ENCODE results near the gene CACNA1A.
"Not testable (repeated sequence)": the region's sequence is repeated elsewhere in the genome, so short reads cannot be mapped to it uniquely, and the experiment has no call there.

Gene CACNA1A

GRCh38 chr19:13267131-13267530, 239.1 kb downstream of the CACNA1A start:
- Mint-ChIP-seq H3K4me1 (peaks cover 3 to 6% of the 10 kb centered on the region in 2 donors), H3K36me3 (no peaks in the 10 kb centered on the region), H3K9me3 (no peaks in the 10 kb centered on the region), H3K27me3 (peaks cover 3 to 16% of the 10 kb centered on the region in 2 donors), H3K4me3 (no peak overlapping the region), H3K27ac (no peak overlapping the region)
- ATAC-seq (replicated peaks) (no peak), DNase-seq (no peak)

DNA sequence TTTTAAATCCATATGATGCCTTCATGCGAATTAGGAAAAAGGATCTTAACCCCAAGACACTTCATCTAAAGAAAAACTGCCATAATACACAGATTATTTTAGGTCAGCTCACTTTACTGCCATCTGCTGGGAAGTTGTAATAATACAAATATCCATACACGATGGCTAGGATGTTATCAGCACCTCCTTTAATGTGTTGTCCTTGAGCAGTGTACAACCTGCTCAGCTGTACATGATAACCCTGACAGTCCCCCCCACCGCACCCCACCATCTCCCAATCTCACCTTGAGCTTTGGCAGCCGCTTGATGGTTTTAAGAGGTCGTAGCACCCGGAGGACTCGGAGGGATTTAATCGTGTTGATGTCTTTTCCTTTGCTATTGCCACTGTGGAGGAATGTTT, 243.8 kb downstream of the CACNA1A start:
- DNase-seq (no peak), ATAC-seq (replicated peaks) (peak; percentile 33 to 49)
- H3K27me3 Mint-ChIP-seq: peaks cover 9 to 17% of the 10 kb centered on the region in 2 donors
- H3K36me3 Mint-ChIP-seq: peaks cover 0 to under 1% of the 10 kb centered on the region in 2 donors
- H3K9me3 Mint-ChIP-seq: peaks cover under 1 to 2% of the 10 kb centered on the region in 2 donors
- H3K4me1 Mint-ChIP-seq: peaks cover 14 to 21% of the 10 kb centered on the region in 2 donors
- peak overlapping the region; percentile 51 for H3K27ac Mint-ChIP-seq
- no peak overlapping the region for H3K4me3 Mint-ChIP-seq

DNA sequence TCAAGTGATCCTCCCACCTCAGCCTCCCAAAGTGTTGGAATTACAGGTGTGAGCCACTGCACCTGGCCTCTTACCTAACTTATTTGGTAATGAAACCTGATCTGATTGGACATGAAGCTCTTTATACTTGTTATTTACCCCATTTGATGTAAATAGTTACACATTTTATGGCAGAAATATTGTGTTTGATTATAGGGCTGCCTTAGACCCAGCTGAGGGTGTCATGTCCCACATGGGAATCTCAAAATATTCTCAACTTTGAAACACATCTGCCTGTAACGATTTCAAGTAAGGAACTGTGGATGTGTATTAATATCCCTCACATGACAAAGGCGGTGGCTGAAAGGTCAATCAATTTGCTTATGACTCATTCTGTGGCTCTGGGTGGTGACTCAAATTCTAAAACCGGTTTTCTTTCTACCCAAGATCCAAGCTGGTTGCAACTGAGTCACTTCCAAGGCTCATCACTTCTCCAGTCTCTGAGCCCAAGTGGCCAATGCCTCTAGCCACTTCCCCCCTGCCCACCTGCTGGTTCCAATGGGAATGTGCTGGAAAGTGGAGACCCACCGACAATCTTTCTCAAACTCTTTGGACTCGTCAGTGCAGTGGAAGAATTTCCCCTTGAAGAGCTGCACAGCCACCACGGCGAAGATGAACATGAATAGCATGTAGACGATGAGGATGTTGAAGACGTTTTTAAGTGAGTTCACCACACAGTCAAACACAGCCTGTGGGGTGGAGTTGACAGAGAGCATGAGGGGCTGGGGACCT, 245.2 kb downstream of the CACNA1A start:
- Mint-ChIP-seq H3K27me3 (peaks cover 19 to 25% of the 10 kb centered on the region in 2 donors), H3K4me1 (peaks cover 16 to 21% of the 10 kb centered on the region in 2 donors), H3K4me3 (peak overlapping the region; percentile 74 to 81), H3K27ac (peak overlapping the region; percentile 97), H3K36me3 (peaks cover 4 to 5% of the 10 kb centered on the region in 2 donors), H3K9me3 (peaks cover 5% of the 10 kb centered on the region in 2 donors)
- peak; percentile 59 for DNase-seq
- peak; percentile 95 to 96 for ATAC-seq (replicated peaks)

DNA sequence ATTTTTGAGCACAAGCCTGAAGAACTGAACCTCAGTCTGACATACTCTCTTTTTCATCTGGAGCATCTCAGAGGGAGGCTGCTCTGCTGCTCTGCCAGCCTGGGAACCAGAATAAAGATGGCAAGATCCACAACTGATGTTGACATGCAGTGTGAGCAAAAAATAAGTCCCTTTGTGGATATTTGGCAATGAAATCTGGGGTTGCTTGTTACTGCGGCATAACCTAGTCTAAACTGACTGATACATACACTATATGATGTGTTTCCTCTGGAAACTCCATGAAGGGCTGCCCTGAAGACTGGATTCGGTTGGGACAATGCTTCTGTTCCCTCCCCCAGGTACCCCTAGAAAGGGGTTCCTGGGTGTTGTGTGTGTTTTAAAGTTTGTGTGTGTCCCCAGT, 249.4 kb downstream of the CACNA1A start:
- DNase-seq: no peak
- no peak for ATAC-seq (replicated peaks)
- Mint-ChIP-seq H3K4me1 (peaks cover 19 to 30% of the 10 kb centered on the region in 2 donors), H3K4me3 (no peak overlapping the region), H3K27ac (no peak overlapping the region), H3K36me3 (peaks cover 4 to 5% of the 10 kb centered on the region in 2 donors), H3K9me3 (peaks cover 5% of the 10 kb centered on the region in 2 donors), H3K27me3 (peaks cover 36 to 37% of the 10 kb centered on the region in 2 donors)

DNA sequence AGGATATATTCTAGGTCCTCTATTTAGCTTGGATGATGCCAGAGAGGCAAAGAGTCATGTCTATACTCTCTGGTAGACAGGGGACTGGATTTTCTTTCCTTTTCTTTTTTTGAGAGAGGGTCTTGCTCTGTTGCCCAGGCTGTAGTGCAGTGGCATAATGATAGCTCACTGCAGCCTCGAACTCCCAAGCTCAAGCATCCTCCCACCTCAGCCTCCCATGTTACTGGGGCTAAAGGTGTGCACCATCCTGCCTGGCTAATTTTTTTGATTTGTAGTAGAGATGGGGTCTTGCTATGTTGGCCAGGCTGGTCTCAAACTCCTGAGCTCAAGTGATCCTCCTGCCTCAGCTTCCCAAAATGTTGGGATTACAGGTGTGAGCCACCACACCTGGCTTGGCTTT, 249.9 kb downstream of the CACNA1A start:
- ATAC-seq (replicated peaks); H3K9me3 Mint-ChIP-seq; H3K27ac Mint-ChIP-seq; H3K36me3 Mint-ChIP-seq; H3K4me3 Mint-ChIP-seq; DNase-seq: not testable (repeated sequence)
- H3K4me1 Mint-ChIP-seq: peaks cover 16 to 26% of the 10 kb centered on the region in 2 donors
- H3K27me3 Mint-ChIP-seq: peaks cover 36 to 37% of the 10 kb centered on the region in 2 donors

DNA sequence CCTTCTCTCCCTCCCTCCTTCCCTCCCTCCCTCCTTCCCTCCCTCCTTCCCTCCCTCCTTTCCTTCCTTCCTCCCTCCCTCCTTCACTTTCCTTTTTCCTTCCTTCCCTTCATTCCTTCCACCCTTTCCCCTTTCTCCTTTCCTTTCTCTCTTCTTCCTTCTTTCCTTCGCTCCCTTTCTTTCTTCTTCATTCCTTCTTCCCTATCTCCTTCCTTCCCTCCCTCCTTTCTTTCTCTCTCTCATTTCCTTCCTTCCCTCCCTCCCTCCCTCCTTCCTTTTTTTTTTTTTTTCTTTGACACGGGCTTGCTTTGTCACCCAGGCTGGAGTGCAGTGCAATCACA, 250.6 kb downstream of the CACNA1A start:
- H3K27me3 Mint-ChIP-seq: peaks cover 36 to 37% of the 10 kb centered on the region in 2 donors
- ATAC-seq (replicated peaks) (no peak), DNase-seq (no peak)
- no peak overlapping the region for H3K27ac Mint-ChIP-seq
- H3K36me3 Mint-ChIP-seq: peaks cover 4 to 5% of the 10 kb centered on the region in 2 donors
- H3K9me3 Mint-ChIP-seq: peaks cover 2 to 5% of the 10 kb centered on the region in 2 donors
- H3K4me3 Mint-ChIP-seq: no peak overlapping the region
- H3K4me1 Mint-ChIP-seq: peaks cover 10 to 19% of the 10 kb centered on the region in 2 donors

DNA sequence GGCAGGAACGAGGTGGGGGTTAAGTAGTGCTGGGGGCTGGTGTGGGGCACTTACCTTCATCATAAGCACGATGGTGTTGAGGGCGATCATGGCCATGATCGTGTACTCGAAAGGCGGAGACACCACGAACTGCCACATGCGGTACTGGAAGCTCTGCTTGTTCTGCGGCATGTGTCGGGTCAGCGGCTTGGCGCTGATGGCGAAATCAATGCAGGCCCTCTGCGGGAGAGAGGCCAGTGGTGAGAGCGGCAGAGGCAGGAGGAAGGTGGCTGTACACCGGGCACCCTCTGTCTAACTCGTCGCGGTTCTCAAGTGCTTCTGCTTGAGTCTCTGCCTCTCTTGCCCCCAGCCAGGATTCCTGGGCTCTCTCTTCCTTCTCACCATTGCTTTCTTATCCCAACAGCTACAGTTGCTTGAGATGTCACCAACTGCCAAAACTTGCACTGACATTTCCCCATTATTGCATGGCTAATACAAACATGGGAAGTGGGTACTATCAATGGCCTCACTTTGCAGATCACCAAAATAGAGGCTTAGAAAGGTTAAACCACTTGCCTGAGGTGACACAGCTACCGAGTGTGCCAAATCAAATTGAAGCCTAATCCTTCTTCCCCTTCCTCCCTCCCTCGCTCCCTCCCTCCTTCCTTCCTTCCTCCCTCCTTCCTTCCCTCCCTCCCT, 251.1 kb downstream of the CACNA1A start:
- no peak overlapping the region for H3K4me3 Mint-ChIP-seq

DNA sequence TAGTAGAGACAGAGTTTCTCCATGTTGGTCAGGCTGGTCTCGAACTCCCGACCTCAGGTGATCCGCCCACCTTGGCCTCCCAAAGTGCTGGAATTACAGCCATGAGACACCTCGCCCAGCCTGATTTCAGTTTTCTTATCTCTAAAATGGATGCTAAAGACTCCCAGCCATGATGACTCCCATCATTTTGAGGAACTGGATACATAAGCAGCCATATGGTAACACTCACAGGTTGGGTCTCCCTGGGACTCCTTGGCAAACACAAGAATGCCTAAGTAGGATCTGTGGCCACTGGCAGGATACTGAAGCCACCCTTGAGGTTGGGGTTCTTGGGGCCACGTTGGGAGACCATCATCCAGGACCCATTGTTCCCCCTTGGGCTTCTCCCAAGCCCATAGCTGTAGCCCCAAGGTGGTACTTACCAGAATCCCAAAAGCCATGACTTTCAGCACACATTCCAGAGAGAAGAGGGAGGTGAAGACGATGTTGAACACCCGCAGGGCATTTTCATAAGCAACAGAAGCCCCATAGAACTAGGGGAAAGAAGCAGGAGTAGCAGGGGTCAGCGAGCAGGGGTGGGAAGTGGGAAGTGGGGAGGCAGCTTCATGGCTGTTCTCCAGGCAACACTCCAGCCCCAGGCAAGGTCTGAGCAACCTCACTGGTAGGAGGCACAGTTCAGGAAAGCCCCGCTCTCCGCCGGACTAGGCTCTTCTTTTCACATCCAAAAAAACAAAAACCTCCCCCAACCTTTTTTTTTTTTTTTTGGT, 253.5 kb downstream of the CACNA1A start:
- DNase-seq (no peak), ATAC-seq (replicated peaks) (no peak)
- H3K36me3 Mint-ChIP-seq: peaks cover 4 to 5% of the 10 kb centered on the region in 2 donors
- H3K4me3 Mint-ChIP-seq: no peak overlapping the region
- peaks cover 7 to 20% of the 10 kb centered on the region in 2 donors for H3K4me1 Mint-ChIP-seq
- H3K27me3 Mint-ChIP-seq: peaks cover 28% of the 10 kb centered on the region in 2 donors
- peak overlapping the region; percentile 79 for H3K27ac Mint-ChIP-seq
- H3K9me3 Mint-ChIP-seq: peaks cover 2 to 5% of the 10 kb centered on the region in 2 donors

More for the DNA sequence above, 251.1 kb downstream of the CACNA1A start:
- DNase-seq: no peak
- ATAC-seq (replicated peaks): peak in 1 of 2 donors; percentile 64
- peaks cover 2 to 5% of the 10 kb centered on the region in 2 donors for H3K9me3 Mint-ChIP-seq
- H3K27ac Mint-ChIP-seq: no peak overlapping the region
- peaks cover 4 to 5% of the 10 kb centered on the region in 2 donors for H3K36me3 Mint-ChIP-seq
- peaks cover 9 to 15% of the 10 kb centered on the region in 2 donors for H3K4me1 Mint-ChIP-seq
- H3K27me3 Mint-ChIP-seq: peaks cover 36 to 37% of the 10 kb centered on the region in 2 donors

DNA sequence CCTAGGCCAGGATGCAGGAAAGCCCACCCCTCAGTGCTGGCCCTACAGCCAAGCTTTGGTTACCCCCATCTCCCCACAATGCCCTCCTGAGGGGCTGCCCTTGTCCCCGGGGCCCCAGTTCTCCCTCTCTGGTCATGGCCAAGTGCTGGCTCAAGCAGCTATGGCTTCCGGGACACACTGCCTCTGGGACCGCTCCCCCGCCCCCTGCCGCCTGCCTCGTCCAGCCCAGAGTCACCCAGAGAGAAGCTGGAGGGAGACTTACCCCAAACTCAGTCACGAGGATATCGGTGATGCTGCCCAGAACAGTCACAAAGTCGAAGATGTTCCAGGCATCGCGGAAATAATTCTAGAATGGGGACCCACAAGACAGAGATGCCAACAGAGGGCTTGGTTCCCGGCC, 261.4 kb downstream of the CACNA1A start:
- DNase-seq (no peak), ATAC-seq (replicated peaks) (no peak)
- Mint-ChIP-seq H3K36me3 (no peaks in the 10 kb centered on the region), H3K4me3 (no peak overlapping the region), H3K4me1 (peaks cover 14 to 28% of the 10 kb centered on the region in 2 donors), H3K27ac (no peak overlapping the region), H3K9me3 (no peaks in the 10 kb centered on the region), H3K27me3 (no peaks in the 10 kb centered on the region)

DNA sequence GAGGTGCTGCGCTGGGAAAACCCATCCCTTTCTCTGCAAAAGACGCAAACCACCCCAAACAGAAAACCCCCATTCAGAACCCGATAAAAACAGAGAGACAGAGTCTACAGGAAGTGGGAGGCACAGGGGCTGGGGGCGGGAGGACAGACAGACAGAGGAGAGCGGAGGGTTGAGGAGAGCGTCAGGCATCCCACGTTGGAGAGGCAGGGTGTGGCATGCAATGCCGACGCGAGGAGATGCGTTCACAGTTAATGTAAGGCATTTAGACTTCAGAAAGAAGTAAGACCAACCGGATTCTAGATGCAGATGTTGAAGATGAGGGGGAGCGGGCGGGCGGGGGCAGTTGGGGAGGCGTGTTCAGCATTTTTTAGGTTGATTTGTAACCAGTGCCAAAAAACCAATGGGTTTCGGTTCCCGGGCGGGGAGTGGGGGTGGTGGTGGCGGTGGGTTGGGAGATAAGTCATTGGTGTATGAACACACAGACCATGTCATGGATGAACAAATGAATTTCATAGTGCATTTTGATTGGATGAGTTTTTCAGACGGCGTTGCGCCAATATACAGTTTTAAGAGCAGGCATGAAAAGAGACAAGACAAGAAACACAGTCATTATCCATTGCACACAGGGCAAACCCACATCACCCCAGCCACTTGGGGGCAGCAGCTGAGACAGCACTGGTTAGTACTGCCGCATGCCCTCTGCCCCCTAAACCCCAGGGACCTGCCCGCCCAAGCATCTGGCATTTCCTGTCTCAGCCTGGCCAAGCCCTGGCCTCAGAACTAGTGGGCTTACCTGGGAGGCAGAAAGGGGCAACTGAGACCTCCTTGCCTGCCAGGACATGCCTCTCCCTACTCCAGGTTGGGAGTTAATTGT, 264.8 kb downstream of the CACNA1A start:
- Mint-ChIP-seq H3K27ac (no peak overlapping the region), H3K27me3 (no peaks in the 10 kb centered on the region), H3K9me3 (no peaks in the 10 kb centered on the region), H3K4me3 (no peak overlapping the region), H3K36me3 (no peaks in the 10 kb centered on the region), H3K4me1 (peaks cover 19 to 32% of the 10 kb centered on the region in 2 donors)
- ATAC-seq (replicated peaks) (peak; percentile 39 to 65), DNase-seq (no peak)

GRCh38 chr19:13240312-13241022, 265.8 kb downstream of the CACNA1A start:
- Mint-ChIP-seq H3K27ac (no peak overlapping the region), H3K4me1 (peaks cover 20 to 36% of the 10 kb centered on the region in 2 donors), H3K4me3 (no peak overlapping the region), H3K27me3 (peaks cover 0 to 8% of the 10 kb centered on the region in 2 donors), H3K36me3 (peaks cover 5 to 8% of the 10 kb centered on the region in 2 donors), H3K9me3 (peaks cover 0 to 3% of the 10 kb centered on the region in 2 donors)
- ATAC-seq (replicated peaks) (no peak), DNase-seq (no peak)

- H3K27ac Mint-ChIP-seq: no peak overlapping the region
- peaks cover 0 to 10% of the 10 kb centered on the region in 2 donors for H3K27me3 Mint-ChIP-seq
- ATAC-seq (replicated peaks): no peak
- peaks cover 32 to 47% of the 10 kb centered on the region in 2 donors for H3K4me1 Mint-ChIP-seq
- peaks cover 0 to 5% of the 10 kb centered on the region in 2 donors for H3K9me3 Mint-ChIP-seq
- H3K4me3 Mint-ChIP-seq: no peak overlapping the region
- DNase-seq: no peak
- peaks cover 10 to 11% of the 10 kb centered on the region in 2 donors for H3K36me3 Mint-ChIP-seq
These were observed 267.3 kb downstream of the CACNA1A start for GRCh38 chr19:13238891-13239534.
